Keratinocyte (primary cell): ENCODE data around the gene SPATA33. TPM values are rescaled to one million over a fixed set of nuclear protein-coding genes. Genes with fewer than 3 reads are reported as not detected.

Experiments used
- DNase-seq: peaks from one replicate; pipeline ENCODE4 v3.0.0-alpha.2; 2011; ENCODE audit warnings: low read depth, missing footprints, low spot score
- FAIRE-seq: peaks from 2 replicates; lab custom pipeline; 2011; peaks lifted over from hg19 to GRCh38; lab: Jason Lieb, UNC
- H2AFZ ChIP-seq: 2 replicates; pipeline ENCODE4 v1.6.0; 2012; ENCODE audit warnings: low read length, control low read depth, inconsistent platforms; ENCODE audit not compliant: control insufficient read depth
- H3K27ac ChIP-seq: 2 replicates; pipeline ENCODE4 v1.5.1; 2011; ENCODE audit warnings: low read length; ENCODE audit not compliant: control insufficient read depth, insufficient read depth
- H3K27me3 ChIP-seq: 3 replicates; pipeline ENCODE4 v1.6.0; 2011; ENCODE audit warnings: low read length; ENCODE audit not compliant: control insufficient read depth, insufficient read depth; ENCODE audit errors: extremely low read depth
- H3K36me3 ChIP-seq, 2 experiments: 2 replicates in 1 of 2; 3 replicates in 1 of 2; pipeline ENCODE4 v1.5.1; 2011; ENCODE audit warnings: low read length in 2 of 2, mild to moderate bottlenecking in 1 of 2; ENCODE audit not compliant: control insufficient read depth in 2 of 2, insufficient read depth in 2 of 2; ENCODE audit errors: extremely low read depth in 1 of 2
- H3K4me1 ChIP-seq: 3 replicates; pipeline ENCODE4 v1.5.1; 2011; ENCODE audit warnings: low read length; ENCODE audit not compliant: control insufficient read depth, insufficient read depth; ENCODE audit errors: extremely low read depth
- H3K4me2 ChIP-seq: 3 replicates; pipeline ENCODE4 v1.6.0; 2011; ENCODE audit warnings: low read depth, low read length; ENCODE audit not compliant: control insufficient read depth, insufficient read depth; ENCODE audit errors: extremely low read depth
- H3K4me3 ChIP-seq, 3 experiments: fragments of 200-600 bp in 1 of 3; sonication (generic) in 1 of 3; 2 replicates in 2 of 3; 3 replicates in 1 of 3; pipeline ENCODE4 v1.5.1; 2011 to 2016; ENCODE audit warnings: low read length in 3 of 3, mild to moderate bottlenecking in 3 of 3, control low read depth in 2 of 3, inconsistent platforms in 1 of 3, low read depth in 1 of 3, mixed read lengths in 1 of 3, mixed run types in 1 of 3, moderate library complexity in 1 of 3; ENCODE audit not compliant: control insufficient read depth in 2 of 3, insufficient read depth in 2 of 3; ENCODE audit errors: extremely low read depth in 1 of 3
- H3K79me2 ChIP-seq: 2 replicates; pipeline ENCODE4 v1.6.0; 2012; ENCODE audit warnings: low read length; ENCODE audit not compliant: control insufficient read depth, insufficient read depth
- H3K9ac ChIP-seq: 3 replicates; pipeline ENCODE4 v1.6.0; 2011; ENCODE audit warnings: low read length; ENCODE audit not compliant: control insufficient read depth, insufficient read depth; ENCODE audit errors: extremely low read depth
- H3K9me1 ChIP-seq: 3 replicates; pipeline ENCODE4 v1.6.0; 2011; ENCODE audit warnings: low read length; ENCODE audit not compliant: control insufficient read depth, insufficient read depth; ENCODE audit errors: extremely low read depth
- H3K9me3 ChIP-seq: 2 replicates; pipeline ENCODE4 v1.5.1; 2012; ENCODE audit warnings: low read depth, low read length; ENCODE audit not compliant: control insufficient read depth
- H4K20me1 ChIP-seq: 3 replicates; pipeline ENCODE4 v1.6.0; 2011; ENCODE audit warnings: low read length; ENCODE audit not compliant: control insufficient read depth, insufficient read depth; ENCODE audit errors: extremely low read depth
- EZH2 ChIP-seq: IDR thresholded peaks from one replicate; pipeline ENCODE4 v1.6.1; 2012; ENCODE audit warnings: inconsistent platforms, mild to moderate bottlenecking, low read length, moderate library complexity
- dilution Hi-C: fragments of 300-500 bp; cut with MboI; formaldehyde crosslinking; loops from one replicate; pipeline ENCODE4 v1.7.0; 2020; ENCODE audit warnings: low sequenced_read_pairs; ENCODE audit not compliant: extremely low pct_ligation_motif_present
- polyA plus RNA-seq, 5 experiments: library from polyadenylated mRNA; depleted of rRNA in 3 of 5; stranded (reverse) in 3 of 5; stranded (forward) in 1 of 5; unstranded in 1 of 5; fragments of >200 nt; gene quantifications; 1 replicate in 1 of 5; 2 replicates in 3 of 5; 3 replicates in 1 of 5; pipeline versions ENCODE4 v1.2.1 to v1.2.3, GENCODE V29; 2011 to 2012; ENCODE audit warnings: missing spikeins in 2 of 5, low read depth in 1 of 5, low replicate concordance in 1 of 5
- TF ChIP-seq, protein P1 (sequence below), 3 experiments: IDR thresholded peaks in 1 of 3; conservative IDR thresholded peaks in 1 of 3; optimal IDR thresholded peaks in 1 of 3; 2 replicates in 2 of 3; 3 replicates in 1 of 3; pipeline versions ENCODE3 to v1.5.1; 2011; ENCODE audit warnings: low read length in 3 of 3, mild to moderate bottlenecking in 3 of 3, moderate library complexity in 2 of 3, control low read depth in 1 of 3, inconsistent platforms in 1 of 3; ENCODE audit not compliant: insufficient read depth in 2 of 3; ENCODE audit errors: extremely low read depth in 1 of 3

The SPATA33 gene
- polyA plus RNA-seq, 1 donor (not counting 4 experiments of a cell fraction or from before 2014, with no cell fraction given): 5.3 TPM

DNA sequence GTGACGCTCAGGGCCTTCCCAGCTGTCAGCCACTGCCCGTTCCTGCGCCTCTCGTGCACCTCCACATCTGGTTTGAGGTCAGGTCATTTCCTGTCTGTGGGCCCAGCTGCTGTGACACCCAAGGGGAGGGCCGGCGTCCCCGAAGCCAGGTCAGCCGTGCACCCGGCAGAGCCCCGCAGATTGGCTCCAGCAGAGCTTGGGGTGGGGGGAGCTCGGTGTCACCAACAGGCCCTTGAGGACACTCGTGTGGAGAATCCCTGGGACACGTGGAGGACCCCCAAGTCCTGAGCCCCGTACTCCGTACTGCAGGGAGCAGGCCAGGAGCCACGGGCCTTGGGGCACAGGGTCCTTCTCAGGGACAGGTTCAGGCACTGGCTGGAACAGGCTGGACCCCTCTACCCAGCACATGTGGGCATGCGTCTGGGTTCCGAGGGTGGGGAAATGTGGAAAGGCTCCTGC is 39.1 kb downstream of the SPATA33 start:
- TF ChIP-seq, protein P1, sequence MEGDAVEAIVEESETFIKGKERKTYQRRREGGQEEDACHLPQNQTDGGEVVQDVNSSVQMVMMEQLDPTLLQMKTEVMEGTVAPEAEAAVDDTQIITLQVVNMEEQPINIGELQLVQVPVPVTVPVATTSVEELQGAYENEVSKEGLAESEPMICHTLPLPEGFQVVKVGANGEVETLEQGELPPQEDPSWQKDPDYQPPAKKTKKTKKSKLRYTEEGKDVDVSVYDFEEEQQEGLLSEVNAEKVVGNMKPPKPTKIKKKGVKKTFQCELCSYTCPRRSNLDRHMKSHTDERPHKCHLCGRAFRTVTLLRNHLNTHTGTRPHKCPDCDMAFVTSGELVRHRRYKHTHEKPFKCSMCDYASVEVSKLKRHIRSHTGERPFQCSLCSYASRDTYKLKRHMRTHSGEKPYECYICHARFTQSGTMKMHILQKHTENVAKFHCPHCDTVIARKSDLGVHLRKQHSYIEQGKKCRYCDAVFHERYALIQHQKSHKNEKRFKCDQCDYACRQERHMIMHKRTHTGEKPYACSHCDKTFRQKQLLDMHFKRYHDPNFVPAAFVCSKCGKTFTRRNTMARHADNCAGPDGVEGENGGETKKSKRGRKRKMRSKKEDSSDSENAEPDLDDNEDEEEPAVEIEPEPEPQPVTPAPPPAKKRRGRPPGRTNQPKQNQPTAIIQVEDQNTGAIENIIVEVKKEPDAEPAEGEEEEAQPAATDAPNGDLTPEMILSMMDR (optimal IDR thresholded peaks at IDR 0.05 in 1 of 3, IDR thresholded peaks at IDR 0.05 in 1 of 3, conservative IDR thresholded peaks at IDR 0.05 in 1 of 3; ENCODE audit: extremely low read depth in 1 of 3, insufficient read depth in 2 of 3, low read length in 3 of 3): no peak
- no peak for TF ChIP-seq EZH2
- peaks cover 24 to 26% of the 10 kb centered on the region in 2 experiments for H3K36me3 ChIP-seq
- H3K4me2 ChIP-seq: no peak overlapping the region
- no peaks in the 10 kb centered on the region for H3K9me3 ChIP-seq
- no peak overlapping the region for H3K9ac ChIP-seq
- no peak overlapping the region for H3K27ac ChIP-seq
- no peaks in the 10 kb centered on the region for H3K79me2 ChIP-seq
- H3K4me3 ChIP-seq: no peak overlapping the region
- no peak overlapping the region for H2AFZ ChIP-seq
- H3K4me1 ChIP-seq: peaks cover 9% of the 10 kb centered on the region
- FAIRE-seq: no peak
- H4K20me1 ChIP-seq: no peaks in the 10 kb centered on the region
- dilution Hi-C loops: no loop called here
- H3K9me1 ChIP-seq: no peaks in the 10 kb centered on the region
- DNase-seq: no peak
- no peaks in the 10 kb centered on the region for H3K27me3 ChIP-seq

- H3K36me3 ChIP-seq: peaks cover 22 to 23% of the 10 kb centered on the region in 2 experiments
- no peaks in the 10 kb centered on the region for H4K20me1 ChIP-seq
- H3K9me1 ChIP-seq: no peaks in the 10 kb centered on the region
- FAIRE-seq: no peak
- H3K9me3 ChIP-seq: no peaks in the 10 kb centered on the region
- H3K4me1 ChIP-seq: peaks cover 10% of the 10 kb centered on the region
- H3K27me3 ChIP-seq: no peaks in the 10 kb centered on the region
- H3K4me3 ChIP-seq: no peak overlapping the region
- H3K27ac ChIP-seq: no peak overlapping the region
- H3K9ac ChIP-seq: no peak overlapping the region
- dilution Hi-C loops: no loop called here
- no peak overlapping the region for H2AFZ ChIP-seq
- no peak overlapping the region for H3K4me2 ChIP-seq
- DNase-seq: no peak
- no peaks in the 10 kb centered on the region for H3K79me2 ChIP-seq
- no peak for TF ChIP-seq EZH2
- TF ChIP-seq, protein P1 (optimal IDR thresholded peaks at IDR 0.05 in 1 of 3, IDR thresholded peaks at IDR 0.05 in 1 of 3, conservative IDR thresholded peaks at IDR 0.05 in 1 of 3; ENCODE audit: extremely low read depth in 1 of 3, insufficient read depth in 2 of 3, low read length in 3 of 3): no peak
Measured at GRCh38 chr16:89697161-89697615, 39.6 kb downstream of the SPATA33 start.
